Endothelial cell of umbilical vein (primary cell): Measurements from ENCODE around the gene TRIM2.

Source experiments
- GATA2 ChIP-seq: IDR thresholded peaks from 2 replicates; pipeline ENCODE4 v1.7.0; 2011; ENCODE audit warnings: low read depth, mild to moderate bottlenecking, moderate library complexity, mixed read lengths, low read length; ENCODE audit not compliant: insufficient read length, insufficient read depth
- POLR2A ChIP-seq: IDR thresholded peaks from 2 replicates; pipeline ENCODE4 v1.6.1; 2012; ENCODE audit warnings: low read depth, mild to moderate bottlenecking, control low read depth, low read length
- POLR2AphosphoS5 ChIP-seq: IDR thresholded peaks from 2 replicates; pipeline ENCODE4 v1.6.1; 2012; ENCODE audit warnings: low read depth, mild to moderate bottlenecking, control low read depth, low read length, moderate library complexity; ENCODE audit not compliant: insufficient read depth
- TF ChIP-seq, protein P1 (sequence below), 2 donors: IDR thresholded peaks; 1 replicate in 1 of 2; 2 replicates in 1 of 2; pipeline ENCODE4 v1.5.1; 2011; ENCODE audit warnings: low read length in 2 of 2, mild to moderate bottlenecking in 2 of 2, moderate library complexity in 2 of 2, control low read depth in 1 of 2, inconsistent platforms in 1 of 2, low read depth in 1 of 2; ENCODE audit not compliant: insufficient read depth in 1 of 2; ENCODE audit errors: extremely low read depth in 1 of 2

DNA sequence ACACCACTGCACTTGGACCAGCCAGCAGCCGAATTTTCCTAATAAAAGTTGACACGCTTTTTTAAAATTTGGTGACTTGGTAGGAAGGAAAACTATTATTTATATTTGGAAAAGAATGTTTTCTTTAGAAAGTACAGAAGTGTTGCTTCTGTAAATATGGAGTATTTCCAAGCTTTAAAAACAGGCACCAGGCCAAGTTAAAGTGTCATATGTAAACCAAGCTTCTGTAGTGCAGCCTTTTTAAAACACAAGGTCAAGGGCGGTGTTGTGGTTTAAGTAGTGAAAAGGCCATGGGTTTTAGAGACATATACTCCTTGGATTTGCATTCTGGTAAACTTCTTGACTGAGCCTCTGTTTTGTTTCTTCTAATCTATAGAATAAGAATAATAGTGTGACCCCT lies 62.7 kb downstream of the TRIM2 start:
- no peak for TF ChIP-seq POLR2AphosphoS5
- no peak for TF ChIP-seq POLR2A
- TF ChIP-seq, protein P1, sequence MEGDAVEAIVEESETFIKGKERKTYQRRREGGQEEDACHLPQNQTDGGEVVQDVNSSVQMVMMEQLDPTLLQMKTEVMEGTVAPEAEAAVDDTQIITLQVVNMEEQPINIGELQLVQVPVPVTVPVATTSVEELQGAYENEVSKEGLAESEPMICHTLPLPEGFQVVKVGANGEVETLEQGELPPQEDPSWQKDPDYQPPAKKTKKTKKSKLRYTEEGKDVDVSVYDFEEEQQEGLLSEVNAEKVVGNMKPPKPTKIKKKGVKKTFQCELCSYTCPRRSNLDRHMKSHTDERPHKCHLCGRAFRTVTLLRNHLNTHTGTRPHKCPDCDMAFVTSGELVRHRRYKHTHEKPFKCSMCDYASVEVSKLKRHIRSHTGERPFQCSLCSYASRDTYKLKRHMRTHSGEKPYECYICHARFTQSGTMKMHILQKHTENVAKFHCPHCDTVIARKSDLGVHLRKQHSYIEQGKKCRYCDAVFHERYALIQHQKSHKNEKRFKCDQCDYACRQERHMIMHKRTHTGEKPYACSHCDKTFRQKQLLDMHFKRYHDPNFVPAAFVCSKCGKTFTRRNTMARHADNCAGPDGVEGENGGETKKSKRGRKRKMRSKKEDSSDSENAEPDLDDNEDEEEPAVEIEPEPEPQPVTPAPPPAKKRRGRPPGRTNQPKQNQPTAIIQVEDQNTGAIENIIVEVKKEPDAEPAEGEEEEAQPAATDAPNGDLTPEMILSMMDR (IDR thresholded peaks at IDR 0.05; ENCODE audit: extremely low read depth in 1 of 2, insufficient read depth in 1 of 2, low read depth in 1 of 2, low read length in 2 of 2), result no peak
- no peak for TF ChIP-seq GATA2
